Measurements from ENCODE around the gene ANKRD13D.

- TF ChIP-seq CTCF (conservative IDR thresholded peaks at IDR 0.05; ENCODE audit: low read depth, low read length): no peak
- no peak for TF ChIP-seq EZH2phosphoT487 (IDR thresholded peaks at IDR 0.05; ENCODE audit: borderline replicate concordance, low read length)
Observed at GRCh38 chr11:67311051-67311555, 22.0 kb downstream of the ANKRD13D start.
